Measurements from ENCODE around the gene HMCES. TPM values are rescaled to one million over a fixed set of nuclear protein-coding genes. Genes with fewer than 3 reads are reported as not detected.

HMCES gene, protein sequence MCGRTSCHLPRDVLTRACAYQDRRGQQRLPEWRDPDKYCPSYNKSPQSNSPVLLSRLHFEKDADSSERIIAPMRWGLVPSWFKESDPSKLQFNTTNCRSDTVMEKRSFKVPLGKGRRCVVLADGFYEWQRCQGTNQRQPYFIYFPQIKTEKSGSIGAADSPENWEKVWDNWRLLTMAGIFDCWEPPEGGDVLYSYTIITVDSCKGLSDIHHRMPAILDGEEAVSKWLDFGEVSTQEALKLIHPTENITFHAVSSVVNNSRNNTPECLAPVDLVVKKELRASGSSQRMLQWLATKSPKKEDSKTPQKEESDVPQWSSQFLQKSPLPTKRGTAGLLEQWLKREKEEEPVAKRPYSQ
- 24.5 and 29.1 TPM in 2 replicates for total RNA-seq

DNA sequence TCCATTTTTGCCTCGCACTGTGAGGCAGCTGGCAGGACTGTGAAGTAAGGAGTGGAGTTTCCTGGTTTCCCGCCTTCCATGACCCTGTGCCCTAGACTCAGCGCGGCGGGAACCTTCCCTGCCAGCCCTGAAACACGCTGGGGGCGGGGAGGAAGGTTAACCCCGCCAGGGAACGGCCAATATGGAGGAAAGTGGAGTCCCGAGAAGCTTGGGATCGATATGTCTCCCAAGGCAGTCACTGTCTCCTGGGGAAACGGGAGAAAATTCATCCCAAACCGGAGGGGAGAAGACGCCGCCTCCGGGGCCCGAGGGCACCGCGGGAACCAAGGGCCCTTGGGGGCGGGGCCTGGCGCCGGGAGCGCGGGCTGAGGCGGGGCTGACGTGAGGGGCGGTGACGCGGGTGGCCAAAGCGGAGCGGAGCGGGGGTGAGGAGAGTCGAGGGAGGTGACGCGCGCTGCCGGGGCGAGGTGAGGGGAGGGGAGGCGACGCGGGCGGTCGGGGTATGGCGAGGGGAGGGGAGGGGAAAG lies at the start of gene HMCES:
TSS of gene HMCES (plus strand) at position 432 of the 527 bp plus-strand sequence. CDS start 863 bp downstream, outside the sequence.

DNA sequence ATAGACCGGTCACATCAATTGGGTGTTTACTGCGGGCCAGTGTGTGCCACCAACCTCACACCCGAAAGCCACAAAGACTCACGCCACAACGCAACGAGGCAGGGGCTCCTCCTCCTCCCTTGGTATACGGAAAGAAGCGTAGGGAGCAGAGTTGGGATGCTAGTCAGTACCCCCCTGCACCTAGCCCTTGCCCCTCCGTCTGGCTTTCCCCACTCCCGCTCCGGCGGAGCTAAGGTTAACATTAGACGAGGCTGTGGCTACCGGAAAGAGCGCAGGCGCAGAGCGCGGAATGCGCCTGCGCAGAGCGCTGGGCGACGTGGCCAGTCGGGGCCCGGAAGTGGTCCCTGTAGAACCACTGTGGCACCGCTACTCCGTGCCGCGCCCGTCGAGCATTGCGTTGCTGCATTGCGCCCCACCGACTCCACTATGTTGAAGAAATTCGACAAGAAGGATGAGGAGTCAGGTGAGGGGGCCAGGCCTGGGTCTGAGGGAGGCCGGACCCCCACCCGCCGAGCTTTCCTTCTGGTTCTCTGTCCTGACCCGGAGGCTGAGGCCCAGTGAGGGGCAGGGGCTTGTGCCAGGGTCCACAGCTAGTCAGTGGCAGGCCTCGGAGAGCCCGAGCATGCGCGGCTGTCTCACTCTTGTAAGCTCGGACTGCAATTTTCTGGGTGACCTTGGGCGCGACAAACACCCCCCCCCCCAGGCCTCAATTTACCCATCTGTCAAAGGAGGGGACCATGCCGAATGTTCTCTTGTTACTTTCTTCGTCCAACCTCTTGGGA lies 29.2 kb upstream of the HMCES start, which contains the start of gene COPG1:
TSS of gene COPG1 (plus strand) at position 323 of the 782 bp plus-strand sequence. CDS start at position 427, 104 bp downstream.

Other genes starting within 250 kb of the HMCES start
- not detected in 2 replicates for gene GP9, start 218.1 kb upstream of the HMCES start, total RNA-seq
- 12.9 and 15.0 TPM in 2 replicates for gene RAB43, start 157.1 kb upstream of the HMCES start, total RNA-seq
- 19.6 and 21.4 TPM in 2 replicates for gene ISY1, start 117.8 kb upstream of the HMCES start, total RNA-seq
- gene CNBP, start 95.0 kb upstream of the HMCES start, total RNA-seq, result 243 TPM in 2 replicates
- 223 and 242 TPM in 2 replicates for gene COPG1, start 29.3 kb upstream of the HMCES start, total RNA-seq
- gene EFCAB12, start 149.8 kb downstream of the HMCES start, total RNA-seq, result 0.15 and 0.17 TPM in 2 replicates
- gene MBD4, start 161.1 kb downstream of the HMCES start, total RNA-seq, result 15.9 and 21.4 TPM in 2 replicates
- gene IFT122, start 161.4 kb downstream of the HMCES start, total RNA-seq, result 22.7 and 24.7 TPM in 2 replicates
- gene RHO, start 249.8 kb downstream of the HMCES start, total RNA-seq, result not detected in 2 replicates

All from bronchus fibroblast of lung (primary cell).